Measurements from ENCODE around the gene DOCK7.

- TF ChIP-seq MYNN (CRISPR knock-in tag; IDR thresholded peaks at IDR 0.05; ENCODE audit: low read depth) (no peak), CREB1 (IDR thresholded peaks at IDR 0.05) (no peak), CREB1 (CRISPR knock-in tag; IDR thresholded peaks at IDR 0.05) (no peak), ZNF780A (CRISPR knock-in tag; IDR thresholded peaks at IDR 0.05) (no peak), POLR2AphosphoS5 (IDR thresholded peaks at IDR 0.05; ENCODE audit: low read depth, low read length) (no peak), ZNF639 (CRISPR knock-in tag; conservative IDR thresholded peaks at IDR 0.05) (no peak), ZNF501 (CRISPR knock-in tag; IDR thresholded peaks at IDR 0.05) (no peak)
- TF ChIP-seq, protein P1, sequence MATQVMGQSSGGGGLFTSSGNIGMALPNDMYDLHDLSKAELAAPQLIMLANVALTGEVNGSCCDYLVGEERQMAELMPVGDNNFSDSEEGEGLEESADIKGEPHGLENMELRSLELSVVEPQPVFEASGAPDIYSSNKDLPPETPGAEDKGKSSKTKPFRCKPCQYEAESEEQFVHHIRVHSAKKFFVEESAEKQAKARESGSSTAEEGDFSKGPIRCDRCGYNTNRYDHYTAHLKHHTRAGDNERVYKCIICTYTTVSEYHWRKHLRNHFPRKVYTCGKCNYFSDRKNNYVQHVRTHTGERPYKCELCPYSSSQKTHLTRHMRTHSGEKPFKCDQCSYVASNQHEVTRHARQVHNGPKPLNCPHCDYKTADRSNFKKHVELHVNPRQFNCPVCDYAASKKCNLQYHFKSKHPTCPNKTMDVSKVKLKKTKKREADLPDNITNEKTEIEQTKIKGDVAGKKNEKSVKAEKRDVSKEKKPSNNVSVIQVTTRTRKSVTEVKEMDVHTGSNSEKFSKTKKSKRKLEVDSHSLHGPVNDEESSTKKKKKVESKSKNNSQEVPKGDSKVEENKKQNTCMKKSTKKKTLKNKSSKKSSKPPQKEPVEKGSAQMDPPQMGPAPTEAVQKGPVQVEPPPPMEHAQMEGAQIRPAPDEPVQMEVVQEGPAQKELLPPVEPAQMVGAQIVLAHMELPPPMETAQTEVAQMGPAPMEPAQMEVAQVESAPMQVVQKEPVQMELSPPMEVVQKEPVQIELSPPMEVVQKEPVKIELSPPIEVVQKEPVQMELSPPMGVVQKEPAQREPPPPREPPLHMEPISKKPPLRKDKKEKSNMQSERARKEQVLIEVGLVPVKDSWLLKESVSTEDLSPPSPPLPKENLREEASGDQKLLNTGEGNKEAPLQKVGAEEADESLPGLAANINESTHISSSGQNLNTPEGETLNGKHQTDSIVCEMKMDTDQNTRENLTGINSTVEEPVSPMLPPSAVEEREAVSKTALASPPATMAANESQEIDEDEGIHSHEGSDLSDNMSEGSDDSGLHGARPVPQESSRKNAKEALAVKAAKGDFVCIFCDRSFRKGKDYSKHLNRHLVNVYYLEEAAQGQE (IDR thresholded peaks at IDR 0.05; ENCODE audit: borderline replicate concordance in 1 of 2, low read depth in 1 of 2, low read length in 2 of 2), result no peak
Observed at GRCh38 chr1:62539028-62539447, 149.1 kb downstream of the DOCK7 start.

Measured in HepG2 (cell line).